CD4-positive, alpha-beta T cell treated with Interleukin-4 for 4 hours (primary cell): ENCODE measurements around the gene DTWD1.
"Not testable (repeated sequence)": the region's sequence is repeated elsewhere in the genome, so short reads cannot be mapped to it uniquely, and the experiment has no call there.

Experiments used
- DNase-seq: peaks from one replicate; pipeline ENCODE4 v3.0.0-alpha.2; 2020

Gene DTWD1

GRCh38 chr15:49646891-49647290, 26.0 kb downstream of the DTWD1 start:
- no peak for DNase-seq

GRCh38 chr15:49649987-49650386, 29.1 kb downstream of the DTWD1 start:
- DNase-seq = no peak

GRCh38 chr15:49650676-49651075, 29.8 kb downstream of the DTWD1 start:
- no peak for DNase-seq

- no peak for DNase-seq
Observed at GRCh38 chr15:49652922-49653321, 32.1 kb downstream of the DTWD1 start.

- DNase-seq = no peak
Observed at GRCh38 chr15:49656734-49657133, 35.9 kb downstream of the DTWD1 start.

GRCh38 chr15:49664716-49665115, 43.9 kb downstream of the DTWD1 start:
- no peak for DNase-seq

- DNase-seq = not testable (repeated sequence)
Observed at GRCh38 chr15:49666486-49666885, 45.6 kb downstream of the DTWD1 start.

GRCh38 chr15:49669288-49669687, 48.4 kb downstream of the DTWD1 start:
- DNase-seq = no peak

- DNase-seq = no peak
Observed at GRCh38 chr15:49673861-49674260, 53.0 kb downstream of the DTWD1 start.

- no peak for DNase-seq
Observed at GRCh38 chr15:49674370-49674769, 53.5 kb downstream of the DTWD1 start.

GRCh38 chr15:49675041-49675440, 54.2 kb downstream of the DTWD1 start:
- DNase-seq = no peak

GRCh38 chr15:49678655-49679054, 57.8 kb downstream of the DTWD1 start:
- DNase-seq = no peak

GRCh38 chr15:49686599-49686998, 65.8 kb downstream of the DTWD1 start:
- no peak for DNase-seq

GRCh38 chr15:49688135-49688790, 67.4 kb downstream of the DTWD1 start:
- no peak for DNase-seq

GRCh38 chr15:49692514-49693090, 71.8 kb downstream of the DTWD1 start:
- DNase-seq = no peak

GRCh38 chr15:49693498-49693897, 72.7 kb downstream of the DTWD1 start:
- no peak for DNase-seq

GRCh38 chr15:49696433-49696832, 75.6 kb downstream of the DTWD1 start:
- no peak for DNase-seq

- no peak for DNase-seq
Observed at GRCh38 chr15:49697121-49697520, 76.3 kb downstream of the DTWD1 start.

- DNase-seq = not testable (repeated sequence)
Observed at GRCh38 chr15:49702982-49703381, 82.1 kb downstream of the DTWD1 start.
